Heart left ventricle (tissue), 13 donors: ENCODE measurements around the gene KCNG2.

Experiments used
- CTCF ChIP-seq, 12 donors: fragments of 200-600 bp; sonication (generic) in 4 of 12; IDR thresholded peaks; one replicate each; pipeline versions ENCODE4 v1.5.0 to v1.8.0; 2018 to 2022; ENCODE audit warnings: antibody characterized with exemption in 12 of 12, mild to moderate bottlenecking in 5 of 12
- POLR2A ChIP-seq, 2 donors: fragments of 450-650 bp; IDR thresholded peaks; one replicate each; pipeline ENCODE4 v1.6.1; 2017; ENCODE audit warnings: antibody characterized with exemption in 2 of 2, mild to moderate bottlenecking in 2 of 2, moderate library complexity in 2 of 2
- donor health status: ischemic (EF 13 %, LVEDD 7.1; RV severe dilation, severe dysfunction).
- donor health status: DM: no; HTN: yes; CAD: no.
- donor health status: DM: no; HTN: no; CAD: no.
- donor health status: ischemic (EF 25% LVEDD 6.9; RV normal size, moderate dysfunction).
- donor health status: ischemic (EF 25% LVEDD 5.7; RV mildly dilated, moderate dysfunction).
- donor health status: ischemic (EF 35%, LVEDD 5.7; RV mildly dilated, moderate dysfunction).
- donor health status: nonischemic (EF 11% LVEDD 7.7; RV severe dilation, severe dysfunction).
- donor health status: DM: yes; HTN: yes; CAD: no.
- donor health status: PGD.
- donor health status: ischemic (EF 29% LVEDD 5.4; RV normal size, mild dysfunction).
- donor health status: nonischemic (EF 23%, LVEDD 6.1; RV moderate dilation, normal function).

GRCh38 chr18:79866889-79867574 lies 69.3 kb downstream of the KCNG2 start:
- TF ChIP-seq CTCF (IDR thresholded peaks at IDR 0.05), result no peak
- TF ChIP-seq POLR2A (IDR thresholded peaks at IDR 0.05), result no peak
